ENCODE data around the gene JUP. TPM values are rescaled to one million over a fixed set of nuclear protein-coding genes. Genes with fewer than 3 reads are reported as not detected.

JUP gene
- total RNA-seq, 1 donor = 29.8 TPM

DNA sequence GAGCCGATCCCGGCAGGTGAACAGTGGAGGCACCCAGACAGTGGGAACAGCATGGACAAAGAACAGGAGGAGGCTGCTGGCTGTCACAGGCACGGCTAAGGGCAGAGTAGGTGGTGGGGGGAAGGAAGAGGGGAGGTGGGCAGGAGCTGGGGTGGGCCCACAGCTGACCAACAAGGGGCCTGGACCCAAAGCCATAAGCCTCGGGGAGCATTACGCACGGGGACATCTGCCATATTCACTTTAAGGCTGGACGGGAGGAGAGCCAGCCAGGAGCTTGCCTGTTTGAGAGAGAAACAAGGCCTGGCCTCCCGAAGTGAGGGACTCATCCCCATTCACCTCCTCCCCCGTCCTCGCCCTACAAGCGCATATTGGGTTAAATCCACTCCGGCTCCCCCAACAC lies 32.4 kb downstream of the JUP start:
- no peak for DNase-seq (ENCODE audit: low read depth)
- TF ChIP-seq, protein P1, sequence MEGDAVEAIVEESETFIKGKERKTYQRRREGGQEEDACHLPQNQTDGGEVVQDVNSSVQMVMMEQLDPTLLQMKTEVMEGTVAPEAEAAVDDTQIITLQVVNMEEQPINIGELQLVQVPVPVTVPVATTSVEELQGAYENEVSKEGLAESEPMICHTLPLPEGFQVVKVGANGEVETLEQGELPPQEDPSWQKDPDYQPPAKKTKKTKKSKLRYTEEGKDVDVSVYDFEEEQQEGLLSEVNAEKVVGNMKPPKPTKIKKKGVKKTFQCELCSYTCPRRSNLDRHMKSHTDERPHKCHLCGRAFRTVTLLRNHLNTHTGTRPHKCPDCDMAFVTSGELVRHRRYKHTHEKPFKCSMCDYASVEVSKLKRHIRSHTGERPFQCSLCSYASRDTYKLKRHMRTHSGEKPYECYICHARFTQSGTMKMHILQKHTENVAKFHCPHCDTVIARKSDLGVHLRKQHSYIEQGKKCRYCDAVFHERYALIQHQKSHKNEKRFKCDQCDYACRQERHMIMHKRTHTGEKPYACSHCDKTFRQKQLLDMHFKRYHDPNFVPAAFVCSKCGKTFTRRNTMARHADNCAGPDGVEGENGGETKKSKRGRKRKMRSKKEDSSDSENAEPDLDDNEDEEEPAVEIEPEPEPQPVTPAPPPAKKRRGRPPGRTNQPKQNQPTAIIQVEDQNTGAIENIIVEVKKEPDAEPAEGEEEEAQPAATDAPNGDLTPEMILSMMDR (IDR thresholded peaks at IDR 0.05; ENCODE audit: insufficient read depth, low read depth, low read length) = no peak
- no peak overlapping the region for H3K4me3 ChIP-seq (ENCODE audit: low read depth, low read length)

DNA sequence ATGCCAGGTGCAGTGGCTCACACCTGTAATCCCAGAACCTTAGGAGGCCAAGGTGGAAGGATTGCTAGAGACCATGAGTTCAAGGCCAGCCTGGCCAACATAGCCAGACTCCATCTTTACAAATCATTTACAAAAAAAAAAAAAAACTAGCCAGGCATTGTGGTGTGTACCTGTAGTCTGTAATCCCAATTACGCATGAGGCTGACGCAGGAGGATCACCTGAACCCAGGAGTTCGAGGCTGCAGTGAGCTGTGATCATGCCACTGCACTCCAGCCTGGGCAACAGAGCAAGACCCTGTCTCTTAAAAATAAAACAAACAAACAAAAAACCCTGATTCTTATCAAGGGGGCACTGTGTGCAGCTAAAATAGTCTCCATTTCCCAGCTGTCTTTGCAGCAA lies 35.2 kb downstream of the JUP start:
- TF ChIP-seq, protein P1 (IDR thresholded peaks at IDR 0.05; ENCODE audit: insufficient read depth, low read depth, low read length) = no peak

GRCh38 chr17:41750862-41751261 lies 35.6 kb downstream of the JUP start:
- H3K4me3 ChIP-seq (ENCODE audit: low read depth, low read length) = no peak overlapping the region
- DNase-seq (ENCODE audit: low read depth) = no peak
- TF ChIP-seq, protein P1 (IDR thresholded peaks at IDR 0.05; ENCODE audit: insufficient read depth, low read depth, low read length) = no peak

More for the DNA sequence above, 35.2 kb downstream of the JUP start:
- DNase-seq (ENCODE audit: low read depth) = no peak
- no peak overlapping the region for H3K4me3 ChIP-seq (ENCODE audit: low read depth, low read length)

DNA sequence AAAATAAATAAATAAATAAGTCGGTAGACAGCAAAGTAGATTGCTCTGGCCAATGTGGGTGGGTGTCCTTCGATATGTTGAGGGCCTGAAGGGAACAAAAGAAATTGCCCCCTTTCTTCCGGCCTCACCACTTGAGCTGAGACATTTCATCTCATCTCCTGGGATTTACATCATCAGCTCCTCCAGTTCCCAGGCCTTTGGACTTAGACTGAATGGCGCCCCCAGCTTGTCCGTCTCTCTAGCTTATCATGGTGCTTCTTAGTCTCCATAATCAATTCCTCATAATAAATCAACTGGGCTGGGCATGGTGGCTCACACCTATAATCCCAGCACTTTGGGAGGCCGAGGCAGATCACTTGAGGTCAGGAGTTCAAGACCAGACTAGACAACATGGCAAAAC lies 38.2 kb downstream of the JUP start:
- H3K4me3 ChIP-seq (ENCODE audit: low read depth, low read length) = no peak overlapping the region
- TF ChIP-seq, protein P1 (IDR thresholded peaks at IDR 0.05; ENCODE audit: insufficient read depth, low read depth, low read length) = no peak
- no peak for DNase-seq (ENCODE audit: low read depth)

- TF ChIP-seq, protein P1 (IDR thresholded peaks at IDR 0.05; ENCODE audit: insufficient read depth, low read depth, low read length) = no peak
- no peak for DNase-seq (ENCODE audit: low read depth)
- H3K4me3 ChIP-seq (ENCODE audit: low read depth, low read length) = no peak overlapping the region
These were observed 44.8 kb downstream of the JUP start for GRCh38 chr17:41741709-41742108.

DNA sequence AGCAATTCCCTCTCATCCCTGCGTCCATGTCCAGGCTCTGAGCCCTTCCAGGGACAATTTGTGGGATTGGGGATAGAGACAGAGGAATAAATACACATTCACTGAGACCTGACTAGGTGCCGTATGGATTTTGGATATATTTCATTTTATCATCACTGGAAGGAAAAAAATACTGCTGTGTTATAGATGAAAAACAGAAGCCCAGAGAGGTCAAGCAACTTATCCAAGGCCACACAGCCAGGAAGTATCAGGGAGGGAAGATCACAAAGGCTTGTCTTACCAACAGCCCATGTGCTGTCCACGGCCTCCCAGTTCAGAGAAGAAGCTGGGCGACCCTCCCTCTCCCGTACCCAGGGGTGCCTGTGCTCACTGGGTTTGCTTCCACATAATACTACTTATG lies 46.0 kb downstream of the JUP start:
- DNase-seq (ENCODE audit: low read depth) = no peak
- TF ChIP-seq, protein P1 (IDR thresholded peaks at IDR 0.05; ENCODE audit: insufficient read depth, low read depth, low read length) = no peak
- H3K4me3 ChIP-seq (ENCODE audit: low read depth, low read length) = no peak overlapping the region

- peak; percentile 30 for DNase-seq (ENCODE audit: low read depth)
- H3K4me3 ChIP-seq (ENCODE audit: low read depth, low read length) = no peak overlapping the region
- TF ChIP-seq, protein P1 (IDR thresholded peaks at IDR 0.05; ENCODE audit: insufficient read depth, low read depth, low read length) = no peak
These were observed 46.7 kb downstream of the JUP start for GRCh38 chr17:41739661-41740352.

Data from fibroblast of villous mesenchyme (primary cell).